Glutamatergic neuron (in vitro differentiated cells): ENCODE results near the gene MYO1E. TPM values are rescaled to one million over a fixed set of nuclear protein-coding genes. Genes with fewer than 3 reads are reported as not detected.

Source experiments
- DNase-seq: peaks from one replicate; pipeline ENCODE4 v3.0.0; 2022
- H3K27ac Mint-ChIP-seq: one replicate; pipeline ENCODE4 v1.8.0; 2020; ENCODE audit warnings: mild to moderate bottlenecking, mixed read lengths, inconsistent platforms; ENCODE audit not compliant: unreplicated experiment
- H3K27me3 Mint-ChIP-seq: one replicate; pipeline ENCODE4 v1.8.0; 2020; ENCODE audit warnings: mild to moderate bottlenecking, moderate library complexity, mixed read lengths, inconsistent platforms; ENCODE audit not compliant: unreplicated experiment
- H3K36me3 Mint-ChIP-seq: one replicate; pipeline ENCODE4 v1.8.0; 2020; ENCODE audit warnings: mild to moderate bottlenecking, mixed read lengths, inconsistent platforms; ENCODE audit not compliant: unreplicated experiment
- H3K4me1 Mint-ChIP-seq: one replicate; pipeline ENCODE4 v1.8.0; 2020; ENCODE audit warnings: mild to moderate bottlenecking, low read depth, mixed read lengths, inconsistent platforms; ENCODE audit not compliant: unreplicated experiment
- H3K4me3 Mint-ChIP-seq: one replicate; pipeline ENCODE4 v1.8.0; 2020; ENCODE audit warnings: mild to moderate bottlenecking, mixed read lengths, inconsistent platforms; ENCODE audit not compliant: unreplicated experiment
- H3K9me3 Mint-ChIP-seq: one replicate; pipeline ENCODE4 v1.8.0; 2020; ENCODE audit warnings: mild to moderate bottlenecking, moderate library complexity, mixed read lengths, inconsistent platforms; ENCODE audit not compliant: unreplicated experiment
- total RNA-seq: library from RNA; stranded (reverse); fragmentation: NEBNext Ultra II Directional; extraction: Animal tissue kit (Norgen Biotek cat#: 25700); gene quantifications from one replicate; pipeline ENCODE4 v1.2.1, GENCODE V29; 2021; ENCODE audit not compliant: unreplicated experiment
- TF ChIP-seq, protein P1 (sequence below): fragments of 200-600 bp; sonication (generic); IDR thresholded peaks from one replicate; pipeline ENCODE4 v1.5.0; 2021; ENCODE audit not compliant: partially characterized antibody, unreplicated experiment

Gene MYO1E
- total RNA-seq, 1 donor from 2014 or later: 7.9 TPM

DNA sequence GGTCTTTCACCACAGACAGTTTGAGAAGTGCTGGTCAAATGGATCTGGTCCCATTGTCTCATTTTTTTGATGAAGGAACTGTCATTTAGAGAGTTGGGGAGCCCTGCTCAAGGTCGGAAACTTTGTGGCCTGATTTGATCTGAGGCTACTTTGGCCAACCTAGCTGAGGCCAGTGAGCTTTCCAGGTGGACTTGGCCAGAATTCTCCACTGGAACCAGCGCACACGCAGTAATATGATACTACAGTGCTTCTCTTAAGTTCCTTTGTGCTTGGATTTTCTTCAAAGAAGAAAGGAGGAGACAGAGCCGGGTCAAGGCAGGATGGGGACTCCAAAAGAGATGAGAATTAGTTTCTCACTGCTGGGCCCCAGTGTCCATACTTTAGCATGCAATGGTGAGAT, 217.2 kb downstream of the MYO1E start:
- Mint-ChIP-seq H3K36me3 (no peaks in the 10 kb centered on the region), H3K27me3 (peaks cover 2% of the 10 kb centered on the region), H3K27ac (no peak overlapping the region), H3K4me1 (peaks cover under 1% of the 10 kb centered on the region), H3K4me3 (no peak overlapping the region), H3K9me3 (no peaks in the 10 kb centered on the region)
- no peak for DNase-seq
- TF ChIP-seq, protein P1, sequence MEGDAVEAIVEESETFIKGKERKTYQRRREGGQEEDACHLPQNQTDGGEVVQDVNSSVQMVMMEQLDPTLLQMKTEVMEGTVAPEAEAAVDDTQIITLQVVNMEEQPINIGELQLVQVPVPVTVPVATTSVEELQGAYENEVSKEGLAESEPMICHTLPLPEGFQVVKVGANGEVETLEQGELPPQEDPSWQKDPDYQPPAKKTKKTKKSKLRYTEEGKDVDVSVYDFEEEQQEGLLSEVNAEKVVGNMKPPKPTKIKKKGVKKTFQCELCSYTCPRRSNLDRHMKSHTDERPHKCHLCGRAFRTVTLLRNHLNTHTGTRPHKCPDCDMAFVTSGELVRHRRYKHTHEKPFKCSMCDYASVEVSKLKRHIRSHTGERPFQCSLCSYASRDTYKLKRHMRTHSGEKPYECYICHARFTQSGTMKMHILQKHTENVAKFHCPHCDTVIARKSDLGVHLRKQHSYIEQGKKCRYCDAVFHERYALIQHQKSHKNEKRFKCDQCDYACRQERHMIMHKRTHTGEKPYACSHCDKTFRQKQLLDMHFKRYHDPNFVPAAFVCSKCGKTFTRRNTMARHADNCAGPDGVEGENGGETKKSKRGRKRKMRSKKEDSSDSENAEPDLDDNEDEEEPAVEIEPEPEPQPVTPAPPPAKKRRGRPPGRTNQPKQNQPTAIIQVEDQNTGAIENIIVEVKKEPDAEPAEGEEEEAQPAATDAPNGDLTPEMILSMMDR: no peak

DNA sequence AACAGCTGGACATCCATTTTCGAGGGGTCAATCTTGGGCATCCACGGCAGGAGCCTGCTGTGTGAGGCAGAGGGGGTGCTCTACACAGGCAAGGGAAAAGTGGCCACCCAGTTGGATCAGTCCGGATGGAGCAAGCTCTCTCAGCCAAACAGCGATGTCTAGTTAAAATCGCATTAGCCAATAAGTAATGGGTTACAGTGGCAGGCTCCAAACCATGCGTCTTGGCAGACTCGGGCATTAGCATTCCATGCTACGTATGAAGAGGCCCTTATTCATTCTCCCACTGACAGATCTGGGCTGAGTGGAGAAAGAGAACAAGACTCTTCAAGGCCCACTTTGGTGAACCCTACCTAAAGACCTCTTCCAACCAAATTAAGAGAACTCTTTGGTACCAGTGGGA, 218.4 kb downstream of the MYO1E start:
- no peak overlapping the region for H3K4me3 Mint-ChIP-seq
- peaks cover 2% of the 10 kb centered on the region for H3K27me3 Mint-ChIP-seq
- no peaks in the 10 kb centered on the region for H3K4me1 Mint-ChIP-seq
- H3K9me3 Mint-ChIP-seq: no peaks in the 10 kb centered on the region
- TF ChIP-seq, protein P1: no peak
- no peaks in the 10 kb centered on the region for H3K36me3 Mint-ChIP-seq
- no peak overlapping the region for H3K27ac Mint-ChIP-seq
- DNase-seq: no peak

DNA sequence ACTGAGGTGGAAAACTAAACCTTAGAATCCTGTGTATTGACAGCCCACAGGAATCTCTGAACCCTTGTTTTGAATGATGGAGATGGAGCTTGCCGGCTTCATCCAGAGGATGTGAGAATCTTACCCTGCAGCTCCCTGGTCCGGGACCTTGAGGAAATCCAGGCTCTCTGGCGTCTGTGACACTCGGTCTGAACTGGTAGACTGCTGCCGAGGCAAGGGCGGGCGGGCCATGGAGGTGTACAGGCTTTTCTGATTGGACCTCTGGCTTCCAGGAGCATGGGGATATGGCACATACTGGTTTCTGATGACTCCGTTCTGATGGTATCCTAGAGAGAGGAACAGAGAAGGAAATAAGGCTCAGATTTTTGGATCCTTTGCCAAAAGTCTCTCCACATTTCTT, 219.2 kb downstream of the MYO1E start:
- TF ChIP-seq, protein P1: no peak
- H3K4me3 Mint-ChIP-seq: no peak overlapping the region
- H3K4me1 Mint-ChIP-seq: no peaks in the 10 kb centered on the region
- no peak overlapping the region for H3K27ac Mint-ChIP-seq
- no peak for DNase-seq
- no peaks in the 10 kb centered on the region for H3K36me3 Mint-ChIP-seq
- no peaks in the 10 kb centered on the region for H3K9me3 Mint-ChIP-seq
- H3K27me3 Mint-ChIP-seq: peaks cover 2% of the 10 kb centered on the region

DNA sequence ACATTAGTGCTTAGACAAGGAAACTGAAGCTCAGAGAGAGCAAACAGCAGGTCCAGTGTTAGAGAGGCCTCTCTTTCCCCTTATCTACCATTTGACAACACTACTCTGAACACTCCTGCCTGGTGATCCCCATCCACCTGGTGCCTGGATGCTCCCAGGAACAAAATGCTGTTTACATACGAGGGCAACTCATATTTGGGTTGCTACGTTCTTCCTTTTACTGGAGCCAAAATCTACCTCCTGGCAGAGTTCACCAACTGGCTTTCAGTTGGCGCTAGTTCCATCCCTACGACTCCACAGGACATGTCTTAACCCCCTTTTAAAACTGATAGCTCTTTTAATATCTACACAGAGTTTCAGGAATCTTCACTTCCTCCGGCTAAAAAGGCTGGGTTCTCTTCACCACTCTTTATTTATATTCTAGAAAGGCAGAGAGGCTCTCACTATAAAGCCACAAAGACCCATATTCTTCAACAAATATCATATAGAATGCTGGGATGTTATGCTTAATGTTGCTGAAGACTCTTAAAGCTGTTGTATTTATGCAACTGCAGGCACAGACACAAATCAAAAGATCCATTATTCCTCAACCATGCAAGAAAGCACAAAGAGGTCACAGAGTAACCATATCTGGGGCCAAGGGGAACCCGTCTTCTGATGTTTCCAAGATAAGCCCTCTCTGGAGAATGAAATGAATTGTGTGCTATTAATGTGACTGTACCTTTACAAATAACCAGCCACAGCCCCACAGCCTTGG, 219.8 kb downstream of the MYO1E start:
- DNase-seq: no peak
- peaks cover 3% of the 10 kb centered on the region for H3K27me3 Mint-ChIP-seq
- TF ChIP-seq, protein P1: no peak
- H3K36me3 Mint-ChIP-seq: no peaks in the 10 kb centered on the region
- H3K27ac Mint-ChIP-seq: no peak overlapping the region
- H3K4me1 Mint-ChIP-seq: no peaks in the 10 kb centered on the region
- H3K4me3 Mint-ChIP-seq: no peak overlapping the region
- H3K9me3 Mint-ChIP-seq: no peaks in the 10 kb centered on the region

DNA sequence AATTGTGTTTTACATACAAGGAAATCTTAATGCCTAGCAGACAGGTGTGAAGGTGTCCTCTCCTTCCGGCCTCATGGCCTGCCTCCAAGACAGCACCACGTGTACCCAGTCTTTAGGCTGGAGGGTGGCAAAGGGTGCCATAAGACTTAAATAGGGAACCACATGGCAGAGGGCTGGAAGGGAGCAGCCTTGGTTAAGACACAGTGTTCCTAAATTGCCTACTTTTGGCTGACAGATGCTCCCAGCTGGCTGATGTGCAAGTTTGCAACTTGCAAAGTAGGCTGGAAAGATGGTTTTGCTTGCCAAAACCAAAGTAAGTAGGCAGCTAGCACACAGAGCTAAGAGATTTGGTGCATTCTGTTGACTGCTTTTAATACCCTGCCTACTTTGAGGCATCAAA, 222.5 kb downstream of the MYO1E start:
- Mint-ChIP-seq H3K9me3 (no peaks in the 10 kb centered on the region), H3K4me1 (no peaks in the 10 kb centered on the region), H3K4me3 (no peak overlapping the region), H3K36me3 (no peaks in the 10 kb centered on the region), H3K27me3 (peaks cover 3% of the 10 kb centered on the region), H3K27ac (no peak overlapping the region)
- TF ChIP-seq, protein P1: no peak
- no peak for DNase-seq
